Neuronal stem cell (in vitro differentiated cells): Measurements from ENCODE around the gene LGMN.

ENCODE experiments used
- DNase-seq: peaks from one replicate; pipeline ENCODE4 v3.0.0-alpha.2; 2013; ENCODE audit warnings: low spot score
- H2AFZ ChIP-seq: one replicate; pipeline ENCODE4 v1.6.1; 2013; ENCODE audit warnings: mild to moderate bottlenecking, low read length, inconsistent platforms
- H2AK5ac ChIP-seq: 2 replicates; pipeline ENCODE4 v1.6.1; 2013; ENCODE audit warnings: low read depth, mild to moderate bottlenecking, inconsistent platforms, low read length, moderate library complexity, mixed read lengths
- H2BK120ac ChIP-seq: 2 replicates; pipeline ENCODE4 v1.6.1; 2013; ENCODE audit warnings: low read depth, mild to moderate bottlenecking, inconsistent platforms, low read length, moderate library complexity, mixed read lengths
- H2BK12ac ChIP-seq: one replicate; pipeline ENCODE4 v1.6.1; 2013; ENCODE audit warnings: low read length, inconsistent platforms
- H2BK15ac ChIP-seq: 2 replicates; pipeline ENCODE4 v1.6.1; 2013; ENCODE audit warnings: mild to moderate bottlenecking, low read length, inconsistent platforms, mixed read lengths
- H2BK5ac ChIP-seq: one replicate; pipeline ENCODE4 v1.6.1; 2013; ENCODE audit warnings: inconsistent platforms, mild to moderate bottlenecking, low read length, moderate library complexity
- H3K14ac ChIP-seq: one replicate; pipeline ENCODE4 v1.6.1; 2013; ENCODE audit warnings: low read length, inconsistent platforms
- H3K18ac ChIP-seq: 2 replicates; pipeline ENCODE4 v1.6.1; 2013; ENCODE audit warnings: low read length, inconsistent platforms
- H3K23ac ChIP-seq: 2 replicates; pipeline ENCODE4 v1.6.1; 2013; ENCODE audit warnings: low read depth, mild to moderate bottlenecking, mixed read lengths, low read length, inconsistent platforms; ENCODE audit not compliant: poor library complexity
- H3K27ac ChIP-seq: replicated peaks from 3 replicates; pipeline ENCODE4 v1.5.1; 2013; ENCODE audit warnings: low read length, inconsistent platforms
- H3K27me3 ChIP-seq, 3 experiments: 2 replicates each; pipeline ENCODE4 v1.6.1; 2013; ENCODE audit warnings: low read length in 3 of 3, mild to moderate bottlenecking in 2 of 3, inconsistent platforms in 1 of 3, low read depth in 1 of 3, mixed read lengths in 1 of 3, moderate library complexity in 1 of 3; ENCODE audit not compliant: control insufficient read depth in 3 of 3, insufficient read depth in 3 of 3
- H3K36me3 ChIP-seq, 2 donors: replicated peaks in 1 of 2; 2 replicates each; pipeline ENCODE4 v1.6.1; 2013; ENCODE audit warnings: low read length in 2 of 2; ENCODE audit not compliant: control insufficient read depth in 2 of 2, insufficient read depth in 2 of 2
- H3K4ac ChIP-seq: 2 replicates; pipeline ENCODE4 v1.6.1; 2013; ENCODE audit warnings: inconsistent platforms, mild to moderate bottlenecking, low read length, moderate library complexity
- H3K4me1 ChIP-seq, 2 donors: 1 replicate in 1 of 2; 2 replicates in 1 of 2; pipeline ENCODE4 v1.6.1; 2013; ENCODE audit warnings: low read length in 2 of 2, low read depth in 1 of 2; ENCODE audit not compliant: control insufficient read depth in 2 of 2, insufficient read depth in 1 of 2
- H3K4me2 ChIP-seq: one replicate; pipeline ENCODE4 v1.6.1; 2013; ENCODE audit warnings: mild to moderate bottlenecking, low read length, inconsistent platforms; ENCODE audit not compliant: insufficient read depth, poor library complexity, severe bottlenecking
- H3K4me3 ChIP-seq, 2 donors: 2 replicates each; pipeline ENCODE4 v1.5.1; 2013; ENCODE audit warnings: low read length in 2 of 2, mild to moderate bottlenecking in 2 of 2, inconsistent platforms in 1 of 2, moderate library complexity in 1 of 2
- H3K79me1 ChIP-seq: one replicate; pipeline ENCODE4 v1.6.1; 2013; ENCODE audit warnings: low read depth, mild to moderate bottlenecking, inconsistent platforms, low read length, moderate library complexity
- H3K9ac ChIP-seq: one replicate; pipeline ENCODE4 v1.6.1; 2013; ENCODE audit warnings: mild to moderate bottlenecking, low read depth, low read length, inconsistent platforms; ENCODE audit not compliant: poor library complexity
- H3K9me3 ChIP-seq, 2 donors: replicated peaks in 1 of 2; 2 replicates each; pipeline versions ENCODE3 to v1.6.1; 2013; ENCODE audit warnings: low read length in 2 of 2, mild to moderate bottlenecking in 2 of 2, inconsistent platforms in 1 of 2, low read depth in 1 of 2, mixed read lengths in 1 of 2, moderate library complexity in 1 of 2; ENCODE audit not compliant: control insufficient read depth in 2 of 2, insufficient read depth in 1 of 2
- H4K8ac ChIP-seq: one replicate; pipeline ENCODE4 v1.6.1; 2013; ENCODE audit warnings: low read depth, mild to moderate bottlenecking, inconsistent platforms, low read length, moderate library complexity
- H4K91ac ChIP-seq: one replicate; pipeline ENCODE4 v1.6.1; 2013; ENCODE audit warnings: low read length, low read depth, mild to moderate bottlenecking, inconsistent platforms; ENCODE audit not compliant: poor library complexity
- WGBS, 2 donors: extraction: QIAGEN DNeasy Blood & Tissue Kit; methylation state at CpG; one replicate each; pipeline ENCODE4 v1.1.7; 2013; ENCODE audit warnings: missing lambda C conversion rate in 2 of 2, mixed read lengths in 1 of 2; ENCODE audit not compliant: insufficient read length in 2 of 2, insufficient replicate concordance in 1 of 2; ENCODE audit errors: extremely low coverage in 2 of 2; 5-methylcytosine and 5-hydroxymethylcytosine counted together

The LGMN gene

GRCh38 chr14:92670643-92671366 lies 77.6 kb downstream of the LGMN start:
- Histone ChIP-seq H3K4me3 (no peak overlapping the region), H4K8ac (no peak overlapping the region)
- no peak for DNase-seq

DNA sequence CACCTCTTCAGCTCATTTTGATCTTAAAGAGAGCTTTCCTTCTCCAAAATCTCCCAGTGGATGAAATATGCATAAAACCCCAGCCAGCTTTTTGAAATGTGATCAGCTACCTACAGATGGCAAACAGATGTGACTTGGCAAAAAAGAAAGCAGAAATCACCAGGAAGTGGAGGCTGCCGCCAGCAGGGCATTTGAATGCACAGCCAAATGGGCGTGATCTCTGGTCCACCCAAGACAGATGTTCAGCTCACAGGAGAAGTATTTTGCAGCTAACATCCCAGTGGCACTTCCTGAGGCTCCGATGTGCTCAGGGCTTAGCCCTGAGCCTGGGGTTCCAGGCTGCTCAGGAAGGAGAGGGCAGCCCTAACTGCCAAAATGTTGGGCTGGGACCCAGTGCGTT lies 78.3 kb downstream of the LGMN start:
- Histone ChIP-seq H3K9me3 (no peaks in the 10 kb centered on the region), H3K36me3 (no peaks in the 10 kb centered on the region), H2AK5ac (no peak overlapping the region), H3K4me2 (no peak overlapping the region), H2AFZ (no peak overlapping the region), H2BK12ac (no peak overlapping the region), H3K14ac (no peak overlapping the region), H3K4me1 (no peaks in the 10 kb centered on the region), H2BK15ac (no peak overlapping the region), H3K9ac (no peak overlapping the region), H3K18ac (no peak overlapping the region), H2BK120ac (no peak overlapping the region), H4K8ac (no peak overlapping the region), H3K4ac (no peak overlapping the region), H3K4me3 (no peak overlapping the region), H3K79me1 (no peaks in the 10 kb centered on the region), H3K27me3 (no peaks in the 10 kb centered on the region), H3K27ac (no peak overlapping the region), H3K23ac (no peak overlapping the region), H4K91ac (no peak overlapping the region), H2BK5ac (no peak overlapping the region)
- no peak for DNase-seq
- no CpG with 5 or more reads among the region's 4 CpGs for WGBS, 2 donors

More at GRCh38 chr14:92670643-92671366, 77.6 kb downstream of the LGMN start:
- no peak overlapping the region for H2BK120ac ChIP-seq
- no peaks in the 10 kb centered on the region for H3K79me1 ChIP-seq
- H3K18ac ChIP-seq = no peak overlapping the region
- no peaks in the 10 kb centered on the region for H3K4me1 ChIP-seq
- peak overlapping the region; percentile 31 for H2AK5ac ChIP-seq
- H2BK15ac ChIP-seq = no peak overlapping the region
- no peak overlapping the region for H4K91ac ChIP-seq
- no CpG with 5 or more reads among the region's 9 CpGs for WGBS, 2 donors
- H3K9me3 ChIP-seq = no peaks in the 10 kb centered on the region
- no peaks in the 10 kb centered on the region for H3K36me3 ChIP-seq
- no peak overlapping the region for H2AFZ ChIP-seq
- H3K14ac ChIP-seq = no peak overlapping the region
- H3K27ac ChIP-seq = no peak overlapping the region
- no peak overlapping the region for H3K23ac ChIP-seq
- H3K4me2 ChIP-seq = no peak overlapping the region
- H3K4ac ChIP-seq = no peak overlapping the region
- H2BK5ac ChIP-seq = no peak overlapping the region
- H3K9ac ChIP-seq = no peak overlapping the region
- H3K27me3 ChIP-seq = no peaks in the 10 kb centered on the region
- H2BK12ac ChIP-seq = no peak overlapping the region

DNA sequence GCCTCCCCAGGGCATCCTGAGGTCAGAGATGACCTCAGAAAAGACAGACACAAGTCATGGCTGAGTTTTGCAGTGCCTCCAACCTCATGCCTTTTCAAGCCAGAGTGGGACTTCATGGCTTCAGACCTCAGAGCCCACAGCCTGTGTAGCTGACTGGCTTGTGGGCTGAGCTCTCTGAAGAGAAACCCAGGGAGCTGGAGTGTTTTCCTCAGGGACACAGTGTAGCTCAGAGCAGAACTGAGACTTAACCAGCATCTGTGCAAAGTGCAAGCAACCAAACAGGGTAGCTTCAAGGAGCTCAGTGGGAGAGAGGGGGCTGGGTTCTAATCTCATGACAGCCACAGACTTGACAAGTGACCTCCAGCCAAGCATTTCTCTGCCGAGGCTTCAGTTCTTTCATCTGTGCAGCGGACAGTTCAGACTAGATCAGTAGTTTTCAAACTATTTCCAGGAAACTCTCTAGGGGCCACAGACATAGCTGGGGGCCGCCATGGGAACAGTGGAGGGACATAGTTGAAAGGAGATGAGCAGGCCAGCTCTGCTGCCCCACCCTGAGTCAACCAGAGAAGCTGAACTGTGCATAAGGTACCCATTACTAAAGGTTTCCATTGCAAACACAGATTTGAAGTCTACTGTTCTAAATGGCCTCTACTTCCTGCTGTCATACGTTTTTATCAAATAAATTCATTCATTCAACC lies 80.0 kb downstream of the LGMN start:
- DNase-seq = no peak
- no peaks in the 10 kb centered on the region for H3K79me1 ChIP-seq
- H3K4me2 ChIP-seq = no peak overlapping the region
- H3K23ac ChIP-seq = no peak overlapping the region
- no peaks in the 10 kb centered on the region for H3K9me3 ChIP-seq
- H3K18ac ChIP-seq = no peak overlapping the region
- no peak overlapping the region for H3K9ac ChIP-seq
- no peak overlapping the region for H3K4me3 ChIP-seq
- no peak overlapping the region for H4K8ac ChIP-seq
- H2BK5ac ChIP-seq = peak overlapping the region; percentile 4
- no peaks in the 10 kb centered on the region for H3K4me1 ChIP-seq
- H3K36me3 ChIP-seq = no peaks in the 10 kb centered on the region
- no peak overlapping the region for H2BK15ac ChIP-seq
- H3K4ac ChIP-seq = no peak overlapping the region
- no peak overlapping the region for H2AK5ac ChIP-seq
- no peak overlapping the region for H3K27ac ChIP-seq
- WGBS, 2 donors = no CpG with 5 or more reads among the region's 4 CpGs
- no peaks in the 10 kb centered on the region for H3K27me3 ChIP-seq
- H3K14ac ChIP-seq = no peak overlapping the region
- no peak overlapping the region for H2BK12ac ChIP-seq
- no peak overlapping the region for H2BK120ac ChIP-seq
- H4K91ac ChIP-seq = no peak overlapping the region
- H2AFZ ChIP-seq = no peak overlapping the region

DNA sequence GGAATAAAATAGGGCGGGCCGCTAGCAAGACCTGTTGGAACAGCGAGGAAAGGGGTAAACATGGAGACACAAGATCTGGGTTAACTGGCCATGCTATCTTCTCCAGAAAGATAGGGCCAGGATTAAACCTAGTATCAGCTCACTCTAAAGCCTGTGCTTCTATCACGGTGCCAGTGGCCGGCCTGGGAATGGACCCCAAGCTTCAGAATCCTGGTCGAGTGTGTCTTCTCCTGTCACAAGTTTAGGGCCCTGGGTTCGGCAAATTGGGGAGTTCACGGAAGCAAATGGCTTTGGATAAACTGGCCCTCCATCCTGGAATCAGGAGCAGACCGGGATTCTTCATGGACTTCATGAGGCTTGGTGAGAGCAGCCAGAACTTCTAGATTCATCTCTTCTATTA lies 82.2 kb downstream of the LGMN start:
- Histone ChIP-seq H3K18ac (no peak overlapping the region), H4K91ac (no peak overlapping the region), H3K14ac (no peak overlapping the region), H4K8ac (no peak overlapping the region), H3K4me3 (no peak overlapping the region), H3K9ac (no peak overlapping the region), H3K27ac (no peak overlapping the region), H3K36me3 (no peaks in the 10 kb centered on the region), H2AK5ac (no peak overlapping the region), H2BK15ac (no peak overlapping the region), H3K27me3 (no peaks in the 10 kb centered on the region), H3K4me2 (no peak overlapping the region), H3K4me1 (no peaks in the 10 kb centered on the region), H2BK120ac (no peak overlapping the region), H3K23ac (no peak overlapping the region), H3K4ac (no peak overlapping the region), H2BK12ac (no peak overlapping the region), H2BK5ac (no peak overlapping the region), H3K79me1 (no peaks in the 10 kb centered on the region), H3K9me3 (no peaks in the 10 kb centered on the region), H2AFZ (no peak overlapping the region)
- DNase-seq = no peak
- WGBS, 2 donors = no CpG with 5 or more reads among the region's 9 CpGs
